Endometrial microvascular endothelial cells (primary cell): ENCODE results near the gene C21orf58. TPM values are rescaled to one million over a fixed set of nuclear protein-coding genes. Genes with fewer than 3 reads are reported as not detected.

Experiments
- in situ Hi-C: cut with HindIII; loops from 2 replicates; pipeline ENCODE4 v1.10.0; 2017; ENCODE audit warnings: low sequenced_read_pairs, low pct_unique_long_range_greater_than_20kb; ENCODE audit errors: inconsistent ontology term
- total RNA-seq: library from RNA; depleted of rRNA; stranded (reverse); fragments of >200 nt; gene quantifications from one replicate; pipeline ENCODE4 v1.2.3, GENCODE V29; 2015; ENCODE audit errors: inconsistent ontology term

C21orf58 gene
- total RNA-seq, 1 donor from 2014 or later: 6.7 TPM

- in situ Hi-C loops: no loop called here
These were observed 16.0 kb downstream of the C21orf58 start for GRCh38 chr21:46307625-46308024.

GRCh38 chr21:46304955-46305354 is 18.7 kb downstream of the C21orf58 start:
- in situ Hi-C loops: no loop called here

- in situ Hi-C loops: no loop called here
These were observed 19.2 kb downstream of the C21orf58 start for GRCh38 chr21:46304437-46304836.

GRCh38 chr21:46301759-46302158 is 21.9 kb downstream of the C21orf58 start:
- in situ Hi-C loops: no loop called here

GRCh38 chr21:46299167-46299566 is 24.5 kb downstream of the C21orf58 start:
- in situ Hi-C loops: no loop called here

- in situ Hi-C loops: no loop called here
These were observed 26.1 kb downstream of the C21orf58 start for GRCh38 chr21:46297338-46298271.

GRCh38 chr21:46295996-46296752 is 27.5 kb downstream of the C21orf58 start:
- in situ Hi-C loops: no loop called here

GRCh38 chr21:46295177-46295770 is 28.4 kb downstream of the C21orf58 start:
- in situ Hi-C loops: no loop called here

GRCh38 chr21:46294647-46295176 is 29.0 kb downstream of the C21orf58 start:
- in situ Hi-C loops: no loop called here

GRCh38 chr21:46291561-46291960 is 32.1 kb downstream of the C21orf58 start:
- in situ Hi-C loops: no loop called here

GRCh38 chr21:46289655-46290179 is 34.0 kb downstream of the C21orf58 start:
- in situ Hi-C loops: no loop called here

- in situ Hi-C loops: no loop called here
These were observed 36.1 kb downstream of the C21orf58 start for GRCh38 chr21:46287541-46287940.

GRCh38 chr21:46286648-46287002 is 37.0 kb downstream of the C21orf58 start:
- in situ Hi-C loops: no loop called here

GRCh38 chr21:46285761-46286647 is 37.7 kb downstream of the C21orf58 start, which contains the start of gene YBEY:
YBEY (plus strand) TSS chr21:46286342; CDS start chr21:46286914, 572 bp downstream.
- in situ Hi-C loops: no loop called here

GRCh38 chr21:46285206-46285661 is 38.4 kb downstream of the C21orf58 start, which contains the start of gene MCM3AP:
MCM3AP (minus strand) TSS chr21:46285611; CDS start chr21:46285286, 325 bp downstream.
- in situ Hi-C loops: no loop called here

GRCh38 chr21:46284733-46285132 is 38.9 kb downstream of the C21orf58 start:
- in situ Hi-C loops: no loop called here

- in situ Hi-C loops: no loop called here
These were observed 39.5 kb downstream of the C21orf58 start for GRCh38 chr21:46284077-46284644.
